MM.1S (cell line): ENCODE measurements around the gene STRADB.

Experiments
- DNase-seq: peaks from one replicate; pipeline ENCODE4 v3.0.0-alpha.2; 2015
- H2AFZ ChIP-seq: fragments of 300-600 bp; sonication (generic); 2 replicates; pipeline ENCODE4 v1.6.0; 2016; ENCODE audit warnings: antibody characterized with exemption, low read length
- H3F3A ChIP-seq: fragments of 300-600 bp; sonication (generic); 2 replicates; pipeline ENCODE4 v1.6.1; 2016; ENCODE audit warnings: mild to moderate bottlenecking, antibody characterized with exemption, low read length, moderate library complexity, mixed read lengths; ENCODE audit not compliant: insufficient read depth
- H3K27ac ChIP-seq: fragments of 300-600 bp; sonication (generic); 2 replicates; pipeline ENCODE4 v1.5.1; 2016; ENCODE audit warnings: mild to moderate bottlenecking, low read length
- H3K27me3 ChIP-seq: fragments of 300-600 bp; sonication (generic); replicated peaks from 2 replicates; pipeline ENCODE4 v1.6.0; 2016; ENCODE audit warnings: low read length; ENCODE audit not compliant: insufficient read depth
- H3K36me3 ChIP-seq: fragments of 300-600 bp; sonication (generic); replicated peaks from 2 replicates; pipeline ENCODE4 v1.6.1; 2016; ENCODE audit warnings: mild to moderate bottlenecking, low read length, mixed read lengths; ENCODE audit not compliant: insufficient read depth
- H3K4me1 ChIP-seq: fragments of 300-600 bp; sonication (generic); 2 replicates; pipeline ENCODE4 v1.6.1; 2016; ENCODE audit warnings: low read length, mixed read lengths
- H3K4me2 ChIP-seq: fragments of 300-600 bp; sonication (generic); 2 replicates; pipeline ENCODE4 v1.6.0; 2016; ENCODE audit warnings: low read depth, low read length
- H3K4me3 ChIP-seq: fragments of 300-600 bp; sonication (generic); 2 replicates; pipeline ENCODE4 v1.5.1; 2016; ENCODE audit warnings: low read length, mixed read lengths
- H3K79me2 ChIP-seq: fragments of 300-600 bp; sonication (generic); 2 replicates; pipeline ENCODE4 v1.6.1; 2016; ENCODE audit warnings: mixed run types, low read length, mixed read lengths
- H3K9ac ChIP-seq: fragments of 300-600 bp; sonication (generic); 2 replicates; pipeline ENCODE4 v1.6.1; 2016; ENCODE audit warnings: low read length, mixed read lengths
- H3K9me2 ChIP-seq: fragments of 300-600 bp; sonication (generic); replicated peaks from 2 replicates; pipeline ENCODE4 v1.6.1; 2016; ENCODE audit warnings: mild to moderate bottlenecking, low read length, mixed read lengths; ENCODE audit not compliant: insufficient read depth
- H3K9me3 ChIP-seq: fragments of 300-600 bp; sonication (generic); replicated peaks from 2 replicates; pipeline ENCODE4 v1.6.1; 2016; ENCODE audit warnings: mild to moderate bottlenecking, low read length, mixed read lengths; ENCODE audit not compliant: insufficient read depth
- H4K20me1 ChIP-seq: fragments of 300-600 bp; sonication (generic); 2 replicates; pipeline ENCODE4 v1.6.1; 2016; ENCODE audit warnings: mild to moderate bottlenecking, low read length, moderate library complexity, mixed read lengths; ENCODE audit not compliant: insufficient read depth
- EZH2 ChIP-seq: fragments of 300-600 bp; sonication (generic); optimal IDR thresholded peaks from 2 replicates; pipeline ENCODE3; 2017; ENCODE audit warnings: low read depth, mild to moderate bottlenecking, antibody characterized with exemption, low read length, mixed read lengths
- EZH2phosphoT487 ChIP-seq: fragments of 300-600 bp; sonication (generic); IDR thresholded peaks from 2 replicates; pipeline ENCODE4 v1.6.1; 2018; ENCODE audit warnings: antibody characterized with exemption, low read length
- TF ChIP-seq, protein P1 (sequence below): fragments of 300-600 bp; sonication (generic); IDR thresholded peaks from 2 replicates; pipeline ENCODE4 v1.5.1; 2016; ENCODE audit warnings: antibody characterized with exemption, low read length, mixed read lengths

Gene STRADB

DNA sequence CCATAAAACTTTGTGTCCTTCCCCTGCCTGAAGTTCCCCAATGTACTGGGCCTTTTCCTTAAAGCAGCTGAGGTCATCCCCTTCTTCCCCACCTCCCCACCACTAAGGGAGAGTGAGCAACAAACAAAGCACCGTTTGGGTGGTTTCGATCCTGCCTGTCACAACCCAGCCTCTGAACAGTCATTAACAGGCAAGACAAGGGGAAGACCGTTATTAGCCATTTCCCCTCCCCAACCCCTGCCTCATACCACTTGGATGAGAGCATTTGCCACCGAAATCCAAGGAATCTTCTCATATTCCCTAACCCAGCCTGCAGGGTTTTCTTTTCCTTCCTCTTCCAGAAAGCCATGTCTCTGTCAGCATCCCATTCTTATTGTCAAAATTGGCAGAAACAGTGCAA lies 65.6 kb downstream of the STRADB start:
- TF ChIP-seq EZH2phosphoT487 (no peak), EZH2 (no peak)
- TF ChIP-seq, protein P1, sequence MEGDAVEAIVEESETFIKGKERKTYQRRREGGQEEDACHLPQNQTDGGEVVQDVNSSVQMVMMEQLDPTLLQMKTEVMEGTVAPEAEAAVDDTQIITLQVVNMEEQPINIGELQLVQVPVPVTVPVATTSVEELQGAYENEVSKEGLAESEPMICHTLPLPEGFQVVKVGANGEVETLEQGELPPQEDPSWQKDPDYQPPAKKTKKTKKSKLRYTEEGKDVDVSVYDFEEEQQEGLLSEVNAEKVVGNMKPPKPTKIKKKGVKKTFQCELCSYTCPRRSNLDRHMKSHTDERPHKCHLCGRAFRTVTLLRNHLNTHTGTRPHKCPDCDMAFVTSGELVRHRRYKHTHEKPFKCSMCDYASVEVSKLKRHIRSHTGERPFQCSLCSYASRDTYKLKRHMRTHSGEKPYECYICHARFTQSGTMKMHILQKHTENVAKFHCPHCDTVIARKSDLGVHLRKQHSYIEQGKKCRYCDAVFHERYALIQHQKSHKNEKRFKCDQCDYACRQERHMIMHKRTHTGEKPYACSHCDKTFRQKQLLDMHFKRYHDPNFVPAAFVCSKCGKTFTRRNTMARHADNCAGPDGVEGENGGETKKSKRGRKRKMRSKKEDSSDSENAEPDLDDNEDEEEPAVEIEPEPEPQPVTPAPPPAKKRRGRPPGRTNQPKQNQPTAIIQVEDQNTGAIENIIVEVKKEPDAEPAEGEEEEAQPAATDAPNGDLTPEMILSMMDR = no peak
- Histone ChIP-seq H3K79me2 (no peaks in the 10 kb centered on the region), H3K4me3 (no peak overlapping the region), H3K36me3 (no peaks in the 10 kb centered on the region), H3K27me3 (no peaks in the 10 kb centered on the region), H2AFZ (no peak overlapping the region), H3K9me3 (no peaks in the 10 kb centered on the region), H3F3A (no peaks in the 10 kb centered on the region), H3K9me2 (no peaks in the 10 kb centered on the region), H3K4me2 (no peak overlapping the region), H3K4me1 (no peaks in the 10 kb centered on the region), H4K20me1 (no peaks in the 10 kb centered on the region), H3K9ac (no peak overlapping the region), H3K27ac (no peak overlapping the region)
- DNase-seq = no peak

DNA sequence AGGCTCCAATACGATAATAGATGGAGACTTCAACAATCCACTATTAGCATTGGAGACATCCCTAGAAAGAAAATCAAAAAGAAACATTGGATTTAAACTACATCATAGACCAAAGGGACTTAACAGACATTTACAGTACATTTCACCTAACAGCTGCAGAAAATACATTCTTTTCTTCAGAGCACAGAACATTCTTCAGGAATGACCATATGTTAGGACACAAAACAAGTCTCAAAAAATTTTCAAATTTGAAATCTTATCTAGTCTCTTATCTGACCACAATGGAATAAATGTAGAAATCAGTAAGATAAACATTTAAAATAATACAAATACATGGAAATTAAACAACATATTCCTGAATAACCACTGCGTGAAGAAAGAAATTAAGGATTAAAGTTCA lies 68.7 kb downstream of the STRADB start:
- no peaks in the 10 kb centered on the region for H3K36me3 ChIP-seq
- H3K27me3 ChIP-seq = no peaks in the 10 kb centered on the region
- H3F3A ChIP-seq = no peaks in the 10 kb centered on the region
- H3K4me1 ChIP-seq = no peaks in the 10 kb centered on the region
- no peaks in the 10 kb centered on the region for H3K9me2 ChIP-seq
- no peak for TF ChIP-seq EZH2
- no peak for TF ChIP-seq EZH2phosphoT487
- TF ChIP-seq, protein P1 = no peak
- no peaks in the 10 kb centered on the region for H3K9me3 ChIP-seq
- no peak overlapping the region for H2AFZ ChIP-seq
- DNase-seq = no peak
- H3K27ac ChIP-seq = no peak overlapping the region
- H3K4me2 ChIP-seq = no peak overlapping the region
- no peaks in the 10 kb centered on the region for H4K20me1 ChIP-seq
- no peak overlapping the region for H3K4me3 ChIP-seq
- no peaks in the 10 kb centered on the region for H3K79me2 ChIP-seq
- H3K9ac ChIP-seq = no peak overlapping the region

DNA sequence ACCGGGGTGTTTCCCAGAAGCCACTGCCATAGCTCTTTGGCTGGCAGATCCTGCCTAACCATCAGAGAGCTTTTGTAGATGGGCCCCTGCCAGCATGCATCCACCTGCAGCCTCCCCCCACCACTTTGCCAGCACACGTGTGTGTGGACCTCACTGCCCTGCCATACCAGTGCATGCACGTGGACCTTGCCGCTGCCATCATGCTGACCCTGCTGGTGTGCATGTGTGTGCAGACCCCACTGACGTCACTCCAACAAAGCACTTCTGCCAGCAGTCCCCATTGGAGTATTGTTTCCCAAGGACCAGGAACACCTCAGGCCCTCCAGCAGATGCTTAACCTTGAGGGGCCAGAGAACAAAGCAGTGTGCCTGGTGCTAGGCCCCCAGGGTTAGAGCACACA lies 71.4 kb downstream of the STRADB start:
- no peak for DNase-seq
- no peaks in the 10 kb centered on the region for H3K27me3 ChIP-seq
- no peak for TF ChIP-seq EZH2phosphoT487
- TF ChIP-seq EZH2 = no peak
- TF ChIP-seq, protein P1 = no peak
- H3F3A ChIP-seq = no peaks in the 10 kb centered on the region
- H3K27ac ChIP-seq = no peak overlapping the region
- H3K9me2 ChIP-seq = no peaks in the 10 kb centered on the region
- no peak overlapping the region for H3K9ac ChIP-seq
- no peaks in the 10 kb centered on the region for H3K79me2 ChIP-seq
- no peaks in the 10 kb centered on the region for H3K9me3 ChIP-seq
- H3K4me2 ChIP-seq = no peak overlapping the region
- H3K4me1 ChIP-seq = no peaks in the 10 kb centered on the region
- no peak overlapping the region for H3K4me3 ChIP-seq
- no peaks in the 10 kb centered on the region for H4K20me1 ChIP-seq
- H2AFZ ChIP-seq = no peak overlapping the region
- H3K36me3 ChIP-seq = no peaks in the 10 kb centered on the region

DNA sequence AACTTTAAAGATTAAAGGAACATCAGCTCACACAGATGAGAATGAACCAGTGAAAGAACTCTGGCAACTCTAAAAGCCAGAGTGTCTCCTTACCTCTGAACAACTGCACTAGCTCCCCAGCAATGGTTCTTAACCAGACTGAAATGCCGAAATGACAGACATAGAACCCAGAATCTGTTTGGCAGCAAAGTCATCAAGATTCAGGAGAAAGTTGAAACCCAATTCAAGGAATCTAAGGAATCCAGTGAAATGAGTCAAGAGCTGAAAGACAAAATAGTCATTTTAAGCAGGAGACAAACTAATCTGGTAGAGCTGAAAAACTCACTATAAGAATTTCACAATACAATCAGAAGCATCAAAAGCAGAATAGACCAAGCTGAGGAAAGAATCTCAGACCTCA lies 72.0 kb downstream of the STRADB start:
- TF ChIP-seq, protein P1 = no peak
- TF ChIP-seq EZH2phosphoT487 (no peak), EZH2 (no peak)
- DNase-seq = no peak
- Histone ChIP-seq H4K20me1 (no peaks in the 10 kb centered on the region), H3K9me3 (no peaks in the 10 kb centered on the region), H3K4me3 (no peak overlapping the region), H3K79me2 (no peaks in the 10 kb centered on the region), H3K9me2 (no peaks in the 10 kb centered on the region), H3K9ac (no peak overlapping the region), H3K36me3 (no peaks in the 10 kb centered on the region), H3K4me2 (no peak overlapping the region), H3F3A (no peaks in the 10 kb centered on the region), H3K4me1 (no peaks in the 10 kb centered on the region), H3K27me3 (no peaks in the 10 kb centered on the region), H3K27ac (no peak overlapping the region), H2AFZ (no peak overlapping the region)
